Osteoblast (primary cell): ENCODE results near the gene GSC2. TPM values are rescaled to one million over a fixed set of nuclear protein-coding genes. Genes with fewer than 3 reads are reported as not detected.

Source experiments
- DNase-seq: peaks from one replicate; pipeline ENCODE4 v3.0.0; 2011; ENCODE audit warnings: low spot score, mixed read lengths; ENCODE audit not compliant: insufficient read length; ENCODE audit errors: missing footprints
- H2AFZ ChIP-seq: 2 replicates; pipeline ENCODE4 v1.6.0; 2011; ENCODE audit warnings: mild to moderate bottlenecking, low read length
- H3K27ac ChIP-seq: 2 replicates; pipeline ENCODE4 v1.5.1; 2011; ENCODE audit warnings: mild to moderate bottlenecking, low read depth, low read length, moderate library complexity
- H3K27me3 ChIP-seq: 2 replicates; pipeline ENCODE4 v1.6.0; 2012; ENCODE audit warnings: mild to moderate bottlenecking, control low read depth, inconsistent platforms, low read length, moderate library complexity; ENCODE audit not compliant: insufficient read depth
- H3K36me3 ChIP-seq: 2 replicates; pipeline ENCODE4 v1.5.1; 2011; ENCODE audit warnings: mild to moderate bottlenecking, low read length, control low read depth, moderate library complexity; ENCODE audit not compliant: insufficient read depth
- H3K4me1 ChIP-seq: 2 replicates; pipeline ENCODE4 v1.5.1; 2011; ENCODE audit warnings: mild to moderate bottlenecking, low read length, control low read depth, moderate library complexity; ENCODE audit not compliant: insufficient read depth
- H3K4me2 ChIP-seq: 2 replicates; pipeline ENCODE4 v1.6.0; 2011; ENCODE audit warnings: mild to moderate bottlenecking, low read length; ENCODE audit not compliant: insufficient read depth
- H3K4me3 ChIP-seq: fragments of 200-600 bp; sonication (generic); 3 replicates; pipeline ENCODE4 v1.5.1; 2012; ENCODE audit warnings: mild to moderate bottlenecking, low read length, inconsistent platforms; ENCODE audit not compliant: insufficient read depth
- H3K79me2 ChIP-seq: 2 replicates; pipeline ENCODE4 v1.6.0; 2012; ENCODE audit warnings: mild to moderate bottlenecking, low read length, control low read depth, inconsistent platforms; ENCODE audit not compliant: insufficient read depth
- H3K9me3 ChIP-seq: 2 replicates; pipeline ENCODE4 v1.5.1; 2011; ENCODE audit warnings: low read depth, low read length, control low read depth
- H4K20me1 ChIP-seq: 2 replicates; pipeline ENCODE4 v1.6.0; 2012; ENCODE audit warnings: mild to moderate bottlenecking, low read length, control low read depth; ENCODE audit not compliant: insufficient read depth
- CTCF ChIP-seq: IDR thresholded peaks from 2 replicates; pipeline ENCODE4 v1.5.1; 2011; ENCODE audit warnings: mild to moderate bottlenecking, low read depth, low read length, moderate library complexity; ENCODE audit errors: extremely low read depth
- total RNA-seq: library from RNA; depleted of rRNA; stranded (reverse); fragments of >200 nt; gene quantifications from 2 replicates; pipeline ENCODE4 v1.2.3, GENCODE V29; 2012

Gene GSC2
- total RNA-seq, 1 donor = not detected

- H3K4me3 ChIP-seq = no peak overlapping the region
- no peaks in the 10 kb centered on the region for H3K36me3 ChIP-seq
- DNase-seq = no peak
- H2AFZ ChIP-seq = no peak overlapping the region
- no peaks in the 10 kb centered on the region for H3K27me3 ChIP-seq
- H4K20me1 ChIP-seq = no peaks in the 10 kb centered on the region
- H3K27ac ChIP-seq = no peak overlapping the region
- H3K4me1 ChIP-seq = no peaks in the 10 kb centered on the region
- H3K9me3 ChIP-seq = no peaks in the 10 kb centered on the region
- TF ChIP-seq CTCF = no peak
- no peaks in the 10 kb centered on the region for H3K79me2 ChIP-seq
- no peak overlapping the region for H3K4me2 ChIP-seq
Measured at GRCh38 chr22:19193879-19194278, 43.8 kb upstream of the GSC2 start.

- no peaks in the 10 kb centered on the region for H4K20me1 ChIP-seq
- no peak for TF ChIP-seq CTCF
- DNase-seq = peak; percentile 64
- H3K4me2 ChIP-seq = no peak overlapping the region
- H3K4me3 ChIP-seq = no peak overlapping the region
- no peak overlapping the region for H3K27ac ChIP-seq
- no peaks in the 10 kb centered on the region for H3K27me3 ChIP-seq
- no peaks in the 10 kb centered on the region for H3K4me1 ChIP-seq
- no peak overlapping the region for H2AFZ ChIP-seq
- no peaks in the 10 kb centered on the region for H3K9me3 ChIP-seq
- no peaks in the 10 kb centered on the region for H3K36me3 ChIP-seq
- H3K79me2 ChIP-seq = no peaks in the 10 kb centered on the region
Measured at GRCh38 chr22:19187716-19188563, 37.8 kb upstream of the GSC2 start.

GRCh38 chr22:19184276-19184997 is 34.3 kb upstream of the GSC2 start:
- H3K27ac ChIP-seq = no peak overlapping the region
- H2AFZ ChIP-seq = no peak overlapping the region
- H3K36me3 ChIP-seq = no peaks in the 10 kb centered on the region
- H3K27me3 ChIP-seq = no peaks in the 10 kb centered on the region
- DNase-seq = peak; percentile 60
- no peak overlapping the region for H3K4me3 ChIP-seq
- H3K79me2 ChIP-seq = no peaks in the 10 kb centered on the region
- no peaks in the 10 kb centered on the region for H3K9me3 ChIP-seq
- no peak for TF ChIP-seq CTCF
- peaks cover 3% of the 10 kb centered on the region for H4K20me1 ChIP-seq
- H3K4me1 ChIP-seq = no peaks in the 10 kb centered on the region
- H3K4me2 ChIP-seq = no peak overlapping the region

- peaks cover 3% of the 10 kb centered on the region for H4K20me1 ChIP-seq
- no peak for TF ChIP-seq CTCF
- peak; percentile 70 for DNase-seq
Measured at GRCh38 chr22:19183216-19183615, 33.1 kb upstream of the GSC2 start.

More at GRCh38 chr22:19183216-19183615, 33.1 kb upstream of the GSC2 start:
- Histone ChIP-seq H3K79me2 (peaks cover 1% of the 10 kb centered on the region), H3K36me3 (no peaks in the 10 kb centered on the region), H3K4me2 (no peak overlapping the region), H2AFZ (no peak overlapping the region), H3K27ac (no peak overlapping the region), H3K4me1 (peaks cover 4% of the 10 kb centered on the region), H3K9me3 (no peaks in the 10 kb centered on the region), H3K4me3 (no peak overlapping the region), H3K27me3 (no peaks in the 10 kb centered on the region)
